Mesenchymal stem cell (in vitro differentiated cells and primary cell): ENCODE results near the gene CFAP65.

Experiments used
- DNase-seq: peaks from one replicate; pipeline ENCODE4 v3.0.0-alpha.2; 2013
- H2AFZ ChIP-seq: one replicate; pipeline ENCODE4 v1.6.1; 2013; ENCODE audit warnings: low read depth, mild to moderate bottlenecking, control low read depth, inconsistent platforms, low read length, moderate library complexity
- H2AK5ac ChIP-seq: 2 replicates; pipeline ENCODE4 v1.6.1; 2013; ENCODE audit warnings: low read length, moderate library complexity, mild to moderate bottlenecking, inconsistent platforms; ENCODE audit not compliant: severe bottlenecking
- H2BK120ac ChIP-seq: one replicate; pipeline ENCODE4 v1.6.1; 2013; ENCODE audit warnings: low read depth, mild to moderate bottlenecking, inconsistent platforms, low read length, moderate library complexity
- H2BK12ac ChIP-seq, 2 experiments: one replicate each; pipeline ENCODE4 v1.6.1; 2013; ENCODE audit warnings: inconsistent platforms in 2 of 2, low read length in 2 of 2, mild to moderate bottlenecking in 2 of 2, moderate library complexity in 2 of 2, control low read depth in 1 of 2
- H2BK15ac ChIP-seq: one replicate; pipeline ENCODE4 v1.6.1; 2013; ENCODE audit warnings: mild to moderate bottlenecking, low read depth, inconsistent platforms; ENCODE audit not compliant: poor library complexity, severe bottlenecking
- H2BK5ac ChIP-seq: 2 replicates; pipeline ENCODE4 v1.6.1; 2013; ENCODE audit warnings: low read depth, mild to moderate bottlenecking, low read length, control low read depth, inconsistent platforms; ENCODE audit not compliant: poor library complexity, severe bottlenecking
- H3K14ac ChIP-seq, 2 experiments: one replicate each; pipeline ENCODE4 v1.6.1; 2013; ENCODE audit warnings: inconsistent platforms in 2 of 2, low read length in 2 of 2, control low read depth in 1 of 2, mild to moderate bottlenecking in 1 of 2, moderate library complexity in 1 of 2
- H3K18ac ChIP-seq, 2 experiments: one replicate each; pipeline ENCODE4 v1.6.1; 2013; ENCODE audit warnings: inconsistent platforms in 2 of 2, low read length in 2 of 2, control low read depth in 1 of 2, low read depth in 1 of 2, mild to moderate bottlenecking in 1 of 2
- H3K23ac ChIP-seq, 2 experiments: one replicate each; pipeline ENCODE4 v1.6.1; 2013; ENCODE audit warnings: inconsistent platforms in 2 of 2, low read length in 2 of 2, mild to moderate bottlenecking in 2 of 2, moderate library complexity in 2 of 2, control low read depth in 1 of 2
- H3K27ac ChIP-seq: 2 replicates; pipeline ENCODE4 v1.5.1; 2013; ENCODE audit warnings: mild to moderate bottlenecking, moderate library complexity, low read length, control low read depth, inconsistent platforms; ENCODE audit not compliant: poor library complexity, severe bottlenecking
- H3K27me3 ChIP-seq, 2 experiments: 2 replicates each; pipeline versions ENCODE4 v1.6.1 to v1.7.0; 2013; ENCODE audit warnings: low read length in 2 of 2, mild to moderate bottlenecking in 2 of 2, moderate library complexity in 2 of 2, control low read depth in 1 of 2, inconsistent platforms in 1 of 2; ENCODE audit not compliant: control insufficient read depth in 1 of 2, insufficient read depth in 1 of 2
- H3K36me3 ChIP-seq, 2 experiments: 2 replicates each; pipeline versions ENCODE4 v1.6.1 to v1.7.0; 2013; ENCODE audit warnings: low read length in 2 of 2, control low read depth in 1 of 2, inconsistent platforms in 1 of 2, low read depth in 1 of 2, mild to moderate bottlenecking in 1 of 2; ENCODE audit not compliant: insufficient read depth in 2 of 2, control insufficient read depth in 1 of 2
- H3K4ac ChIP-seq, 2 experiments: one replicate each; pipeline ENCODE4 v1.6.1; 2013; ENCODE audit warnings: inconsistent platforms in 2 of 2, low read length in 2 of 2, mild to moderate bottlenecking in 2 of 2, moderate library complexity in 2 of 2, control low read depth in 1 of 2, low read depth in 1 of 2
- H3K4me1 ChIP-seq: 2 replicates; pipeline ENCODE4 v1.6.1; 2013; ENCODE audit warnings: low read depth, low read length, control low read depth; ENCODE audit not compliant: control insufficient read depth, insufficient read depth
- H3K4me2 ChIP-seq: 2 replicates; pipeline ENCODE4 v1.6.1; 2013; ENCODE audit warnings: low read length, mild to moderate bottlenecking, inconsistent platforms; ENCODE audit not compliant: poor library complexity, severe bottlenecking
- H3K4me3 ChIP-seq, 2 experiments: 2 replicates each; pipeline versions ENCODE4 v1.5.1 to v1.7.0; 2013; ENCODE audit warnings: low read length in 2 of 2, mild to moderate bottlenecking in 2 of 2, control low read depth in 1 of 2, low read depth in 1 of 2; ENCODE audit not compliant: insufficient read depth in 1 of 2
- H3K79me1 ChIP-seq: replicated peaks from 2 replicates; pipeline ENCODE4 v1.6.1; 2013; ENCODE audit warnings: mild to moderate bottlenecking, control low read depth, low read length, inconsistent platforms; ENCODE audit not compliant: poor library complexity, severe bottlenecking
- H3K9ac ChIP-seq: 2 replicates; pipeline ENCODE4 v1.7.0; 2013; ENCODE audit warnings: mild to moderate bottlenecking, low read length, moderate library complexity
- H3K9me3 ChIP-seq: 2 replicates; pipeline ENCODE4 v1.7.0; 2013; ENCODE audit warnings: mild to moderate bottlenecking, low read length; ENCODE audit not compliant: control insufficient read depth
- H4K8ac ChIP-seq: one replicate; pipeline ENCODE4 v1.6.1; 2013; ENCODE audit warnings: inconsistent platforms, mild to moderate bottlenecking, low read length, moderate library complexity
- H4K91ac ChIP-seq: one replicate; pipeline ENCODE4 v1.6.1; 2013; ENCODE audit warnings: mild to moderate bottlenecking, low read length, inconsistent platforms
- WGBS: methylation state at CpG from one replicate; pipeline ENCODE4 v1.1.7; 2013; ENCODE audit warnings: mixed read lengths; 5-methylcytosine and 5-hydroxymethylcytosine counted together

Gene CFAP65

GRCh38 chr2:218988164-218988563 lies 53.2 kb downstream of the CFAP65 start:
- H3K4me3 ChIP-seq = no peak overlapping the region
- no peak overlapping the region for H3K4ac ChIP-seq
- no peak overlapping the region for H3K14ac ChIP-seq
- 38% methylated on average over 3 of the region's 3 CpGs for WGBS
- H2AFZ ChIP-seq = no peak overlapping the region
- H2BK120ac ChIP-seq = no peak overlapping the region
- no peak overlapping the region for H2BK15ac ChIP-seq
- H3K27me3 ChIP-seq = peaks cover 95 to 97% of the 10 kb centered on the region in 2 experiments
- H3K4me1 ChIP-seq = peaks cover 10% of the 10 kb centered on the region
- H2AK5ac ChIP-seq = no peak overlapping the region
- H3K36me3 ChIP-seq = no peaks in the 10 kb centered on the region
- H3K79me1 ChIP-seq = no peaks in the 10 kb centered on the region
- H2BK12ac ChIP-seq = no peak overlapping the region
- no peak overlapping the region for H3K9ac ChIP-seq
- no peak overlapping the region for H3K23ac ChIP-seq
- no peak overlapping the region for H2BK5ac ChIP-seq
- H3K27ac ChIP-seq = no peak overlapping the region
- no peak overlapping the region for H3K18ac ChIP-seq
- H4K8ac ChIP-seq = no peak overlapping the region
- no peak for DNase-seq
- no peak overlapping the region for H4K91ac ChIP-seq
- no peak overlapping the region for H3K4me2 ChIP-seq
- H3K9me3 ChIP-seq = no peaks in the 10 kb centered on the region

DNA sequence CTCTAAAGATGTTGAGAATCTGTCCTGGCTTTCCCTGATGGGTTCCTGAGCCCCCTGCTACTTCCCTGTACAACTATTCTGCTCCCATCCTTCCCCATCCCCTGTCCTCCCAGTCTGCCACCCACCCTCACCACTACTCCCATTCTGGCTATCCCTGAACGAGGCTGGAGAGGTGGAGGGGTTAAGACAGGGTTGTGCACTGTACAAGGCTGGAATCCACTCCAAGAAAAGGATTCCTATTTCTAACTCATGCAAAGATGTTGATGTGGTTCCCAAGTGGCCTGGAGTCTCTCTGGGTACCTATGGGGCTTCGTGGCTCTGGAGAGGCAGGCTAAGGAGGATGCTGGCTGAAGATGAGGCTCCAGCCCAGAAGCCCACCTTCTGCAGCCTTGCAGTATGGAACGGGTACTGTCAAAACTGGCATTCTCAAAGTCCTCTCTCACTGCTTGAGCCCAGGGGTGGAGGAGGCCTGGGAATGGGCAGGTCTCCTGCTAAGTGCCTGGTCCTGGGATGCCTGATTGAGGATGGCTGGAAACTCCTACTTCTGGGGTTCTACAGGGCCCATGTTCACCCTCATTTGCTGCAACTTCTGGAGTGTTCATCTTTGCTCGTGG lies 55.1 kb downstream of the CFAP65 start:
- 33% methylated on average over 3 of the region's 4 CpGs for WGBS
- DNase-seq = no peak
- H2AK5ac ChIP-seq = no peak overlapping the region
- H3K27me3 ChIP-seq = peaks cover 94% of the 10 kb centered on the region in 2 experiments
- no peak overlapping the region for H4K91ac ChIP-seq
- H3K9me3 ChIP-seq = no peaks in the 10 kb centered on the region
- H3K4ac ChIP-seq = no peak overlapping the region
- no peak overlapping the region for H3K27ac ChIP-seq
- H3K14ac ChIP-seq = no peak overlapping the region
- no peak overlapping the region for H3K23ac ChIP-seq
- no peak overlapping the region for H3K4me3 ChIP-seq
- H3K4me2 ChIP-seq = no peak overlapping the region
- H2BK5ac ChIP-seq = no peak overlapping the region
- H3K4me1 ChIP-seq = peaks cover 13% of the 10 kb centered on the region
- no peaks in the 10 kb centered on the region for H3K79me1 ChIP-seq
- H3K9ac ChIP-seq = no peak overlapping the region
- no peak overlapping the region for H3K18ac ChIP-seq
- H2BK15ac ChIP-seq = no peak overlapping the region
- no peak overlapping the region for H4K8ac ChIP-seq
- no peak overlapping the region for H2BK12ac ChIP-seq
- no peak overlapping the region for H2AFZ ChIP-seq
- H3K36me3 ChIP-seq = no peaks in the 10 kb centered on the region
- no peak overlapping the region for H2BK120ac ChIP-seq

- Histone ChIP-seq H4K91ac (no peak overlapping the region), H3K27ac (no peak overlapping the region), H2BK5ac (no peak overlapping the region), H3K79me1 (no peaks in the 10 kb centered on the region), H3K27me3 (peaks cover 93 to 94% of the 10 kb centered on the region in 2 experiments), H2BK15ac (no peak overlapping the region), H2AFZ (no peak overlapping the region), H2AK5ac (no peak overlapping the region), H3K4me2 (no peak overlapping the region), H3K18ac (no peak overlapping the region), H3K36me3 (no peaks in the 10 kb centered on the region), H3K9ac (no peak overlapping the region), H3K14ac (no peak overlapping the region), H4K8ac (no peak overlapping the region), H2BK120ac (no peak overlapping the region), H3K4ac (no peak overlapping the region), H2BK12ac (no peak overlapping the region), H3K4me3 (no peak overlapping the region), H3K4me1 (peaks cover 13% of the 10 kb centered on the region), H3K23ac (no peak overlapping the region), H3K9me3 (no peaks in the 10 kb centered on the region)
- no peak for DNase-seq
- 2% methylated on average over 49 of the region's 49 CpGs for WGBS
Measured at GRCh38 chr2:218985325-218986091, 55.8 kb downstream of the CFAP65 start.

- Histone ChIP-seq H3K4me3 (no peak within 1 kb of the TSS), H2BK15ac (no peak within 1 kb of the TSS), H4K91ac (no peak within 1 kb of the TSS), H3K27ac (no peak within 1 kb of the TSS), H3K79me1 (no peaks in the 10 kb centered on the region), H3K9me3 (no peaks in the 10 kb centered on the region), H2BK5ac (no peak within 1 kb of the TSS), H2BK12ac (no peak within 1 kb of the TSS), H3K4ac (no peak within 1 kb of the TSS), H3K18ac (no peak within 1 kb of the TSS), H3K36me3 (no peaks in the 10 kb centered on the region), H2AK5ac (no peak within 1 kb of the TSS), H3K9ac (no peak within 1 kb of the TSS), H3K27me3 (peaks cover 88 to 94% of the 10 kb centered on the region in 2 experiments), H4K8ac (no peak within 1 kb of the TSS), H3K4me1 (peaks cover 16% of the 10 kb centered on the region), H3K14ac (no peak within 1 kb of the TSS), H3K23ac (peak within 1 kb of the TSS in 1 of 2 experiments; percentile 9), H3K4me2 (no peak within 1 kb of the TSS), H2BK120ac (no peak within 1 kb of the TSS), H2AFZ (no peak within 1 kb of the TSS)
- no peak for DNase-seq
- WGBS = 0% methylated on average over 8 of the region's 32 CpGs
Measured at GRCh38 chr2:218985021-218985324, 56.3 kb downstream of the CFAP65 start, which contains the start of gene FEV. Gene FEV (minus strand): TSS chr2:218985184. CDS start chr2:218985075, 109 bp downstream.
